ENCODE data around the gene ZBTB20. TPM values are rescaled to one million over a fixed set of nuclear protein-coding genes. Genes with fewer than 3 reads are reported as not detected.
A peak's percentile ranks its signal among the peaks of the same experiment; 100 is the strongest.

The ZBTB20 gene
- total and polyA plus RNA-seq, 2 donors (not counting 1 experiment from before 2014, with no cell fraction given): 4.0 to 22.5 TPM

DNA sequence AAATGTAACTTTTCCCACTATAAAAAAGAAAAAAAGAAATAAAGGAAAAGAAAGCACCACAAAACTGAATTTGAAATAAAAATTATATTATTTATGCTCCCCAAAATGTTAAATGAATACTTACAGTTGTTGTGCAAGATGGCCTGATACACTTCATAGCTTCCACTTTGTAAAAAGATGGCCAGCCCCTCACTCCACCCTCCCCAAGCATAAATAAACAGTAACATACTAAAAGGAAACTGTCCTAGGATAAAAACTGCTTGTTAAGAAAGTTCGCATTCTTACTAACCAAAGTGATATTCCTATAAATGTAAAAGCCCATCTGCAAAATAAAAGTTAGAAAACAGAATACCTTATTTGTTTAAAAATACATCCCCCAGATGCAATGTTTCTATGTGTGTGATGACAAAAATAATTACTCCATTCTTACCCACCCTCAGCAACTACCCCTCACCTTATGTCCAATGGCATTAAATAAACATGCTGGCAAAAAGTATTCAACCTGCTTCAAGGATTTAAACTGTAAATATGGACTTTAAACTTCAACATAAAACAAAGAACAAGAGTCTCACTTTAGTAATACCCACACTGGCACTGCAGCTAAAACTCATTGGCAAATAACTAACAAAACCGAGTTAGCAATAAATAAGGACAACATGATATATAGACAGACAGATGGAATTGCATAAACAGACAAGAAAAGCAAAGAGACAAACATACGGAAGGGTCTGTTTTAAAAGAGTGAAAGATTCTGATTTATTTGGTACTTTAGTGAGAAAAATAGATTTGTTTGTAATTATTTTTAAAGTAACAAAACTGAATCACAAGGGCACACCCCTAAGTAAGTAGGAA, 47.7 kb downstream of the ZBTB20 start:
- H3K4me1 ChIP-seq (ENCODE audit: control insufficient read depth, extremely low read depth, insufficient read depth, low read length): no peaks in the 10 kb centered on the region
- H3K4me2 ChIP-seq (ENCODE audit: extremely low read depth, insufficient read depth, low read length): peak overlapping the region; percentile 97
- peak overlapping the region; percentile 94 for H2AFZ ChIP-seq (ENCODE audit: low read length)
- H3K9ac ChIP-seq (ENCODE audit: insufficient read depth, low read length): no peak overlapping the region
- no peaks in the 10 kb centered on the region for H3K27me3 ChIP-seq (ENCODE audit: control insufficient read depth, insufficient read depth, low read length)
- H4K20me1 ChIP-seq (ENCODE audit: control insufficient read depth, extremely low read depth, insufficient read depth, low read length): no peaks in the 10 kb centered on the region
- H3K36me3 ChIP-seq (ENCODE audit: control insufficient read depth, insufficient read depth, low read length): no peaks in the 10 kb centered on the region
- peak; percentile 7 to 42 for DNase-seq (ENCODE audit: low read depth in 2 of 2)
- no peaks in the 10 kb centered on the region for H3K9me3 ChIP-seq (ENCODE audit: control insufficient read depth, insufficient read depth, low read depth, low read length)
- H3K79me2 ChIP-seq (ENCODE audit: control insufficient read depth, insufficient read depth, low read length): no peaks in the 10 kb centered on the region
- TF ChIP-seq, protein P1, sequence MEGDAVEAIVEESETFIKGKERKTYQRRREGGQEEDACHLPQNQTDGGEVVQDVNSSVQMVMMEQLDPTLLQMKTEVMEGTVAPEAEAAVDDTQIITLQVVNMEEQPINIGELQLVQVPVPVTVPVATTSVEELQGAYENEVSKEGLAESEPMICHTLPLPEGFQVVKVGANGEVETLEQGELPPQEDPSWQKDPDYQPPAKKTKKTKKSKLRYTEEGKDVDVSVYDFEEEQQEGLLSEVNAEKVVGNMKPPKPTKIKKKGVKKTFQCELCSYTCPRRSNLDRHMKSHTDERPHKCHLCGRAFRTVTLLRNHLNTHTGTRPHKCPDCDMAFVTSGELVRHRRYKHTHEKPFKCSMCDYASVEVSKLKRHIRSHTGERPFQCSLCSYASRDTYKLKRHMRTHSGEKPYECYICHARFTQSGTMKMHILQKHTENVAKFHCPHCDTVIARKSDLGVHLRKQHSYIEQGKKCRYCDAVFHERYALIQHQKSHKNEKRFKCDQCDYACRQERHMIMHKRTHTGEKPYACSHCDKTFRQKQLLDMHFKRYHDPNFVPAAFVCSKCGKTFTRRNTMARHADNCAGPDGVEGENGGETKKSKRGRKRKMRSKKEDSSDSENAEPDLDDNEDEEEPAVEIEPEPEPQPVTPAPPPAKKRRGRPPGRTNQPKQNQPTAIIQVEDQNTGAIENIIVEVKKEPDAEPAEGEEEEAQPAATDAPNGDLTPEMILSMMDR (conservative IDR thresholded peaks at IDR 0.05 in 1 of 2, IDR thresholded peaks at IDR 0.05 in 1 of 2; ENCODE audit: low read depth in 1 of 2, low read length in 2 of 2): no peak
- TF ChIP-seq EZH2 (IDR thresholded peaks at IDR 0.05; ENCODE audit: low read length, missing control alignments): no peak
- peak overlapping the region; percentile 51 to 77 (median 52) for H3K4me3 ChIP-seq (replicated peaks in 1 of 4; ENCODE audit: control extremely low read depth in 1 of 4, insufficient read depth in 1 of 4, low read depth in 3 of 4, low read length in 4 of 4)
- H3K27ac ChIP-seq (ENCODE audit: insufficient read depth, low read length): no peak overlapping the region

DNA sequence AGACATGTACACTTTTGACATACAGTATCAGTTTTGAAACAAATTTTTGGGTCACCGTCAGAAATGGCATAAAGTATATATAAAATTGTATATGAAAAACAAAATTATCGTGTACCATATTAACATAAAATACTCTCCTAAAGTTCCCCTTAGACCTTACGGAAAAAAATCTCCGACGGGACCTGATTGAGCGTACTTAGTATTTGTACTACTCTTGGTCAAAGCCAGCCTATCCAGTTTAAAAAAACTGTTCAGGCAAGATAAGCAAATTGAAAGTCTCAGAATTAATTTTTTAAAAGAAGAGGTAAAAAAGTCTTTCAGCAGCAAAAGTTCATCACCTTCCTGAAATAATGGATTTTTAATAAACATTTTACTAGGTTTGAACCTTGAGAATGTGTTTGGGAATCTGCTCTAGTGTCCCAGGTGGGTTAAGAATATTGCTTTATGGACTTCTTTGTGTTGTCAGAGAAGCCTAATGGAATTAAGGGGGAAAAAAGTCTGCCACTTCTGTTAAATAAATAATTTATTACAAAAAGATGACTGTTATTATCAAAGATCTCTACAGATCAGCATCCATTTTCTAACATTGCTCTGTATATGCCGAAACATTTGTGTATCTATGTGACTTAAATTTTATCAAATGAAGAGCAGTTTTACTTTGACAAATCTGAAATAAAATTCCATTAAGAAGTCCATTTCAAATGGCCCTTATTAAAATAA, 48.6 kb downstream of the ZBTB20 start:
- Histone ChIP-seq H3K27ac (ENCODE audit: insufficient read depth, low read length) (no peak overlapping the region), H3K79me2 (ENCODE audit: control insufficient read depth, insufficient read depth, low read length) (no peaks in the 10 kb centered on the region), H2AFZ (ENCODE audit: low read length) (no peak overlapping the region), H3K27me3 (ENCODE audit: control insufficient read depth, insufficient read depth, low read length) (no peaks in the 10 kb centered on the region), H3K4me2 (ENCODE audit: extremely low read depth, insufficient read depth, low read length) (peak overlapping the region; percentile 11), H3K9me3 (ENCODE audit: control insufficient read depth, insufficient read depth, low read depth, low read length) (no peaks in the 10 kb centered on the region), H3K4me3 (replicated peaks in 1 of 4; ENCODE audit: control extremely low read depth in 1 of 4, insufficient read depth in 1 of 4, low read depth in 3 of 4, low read length in 4 of 4) (peak overlapping the region in 3 of 4 experiments; percentile 8 to 77 (median 53)), H3K36me3 (ENCODE audit: control insufficient read depth, insufficient read depth, low read length) (no peaks in the 10 kb centered on the region), H4K20me1 (ENCODE audit: control insufficient read depth, extremely low read depth, insufficient read depth, low read length) (no peaks in the 10 kb centered on the region), H3K9ac (ENCODE audit: insufficient read depth, low read length) (no peak overlapping the region), H3K4me1 (ENCODE audit: control insufficient read depth, extremely low read depth, insufficient read depth, low read length) (no peaks in the 10 kb centered on the region)
- no peak for DNase-seq (ENCODE audit: low read depth in 2 of 2)
- no peak for TF ChIP-seq EZH2 (IDR thresholded peaks at IDR 0.05; ENCODE audit: low read length, missing control alignments)
- TF ChIP-seq, protein P1 (conservative IDR thresholded peaks at IDR 0.05 in 1 of 2, IDR thresholded peaks at IDR 0.05 in 1 of 2; ENCODE audit: low read depth in 1 of 2, low read length in 2 of 2): no peak

DNA sequence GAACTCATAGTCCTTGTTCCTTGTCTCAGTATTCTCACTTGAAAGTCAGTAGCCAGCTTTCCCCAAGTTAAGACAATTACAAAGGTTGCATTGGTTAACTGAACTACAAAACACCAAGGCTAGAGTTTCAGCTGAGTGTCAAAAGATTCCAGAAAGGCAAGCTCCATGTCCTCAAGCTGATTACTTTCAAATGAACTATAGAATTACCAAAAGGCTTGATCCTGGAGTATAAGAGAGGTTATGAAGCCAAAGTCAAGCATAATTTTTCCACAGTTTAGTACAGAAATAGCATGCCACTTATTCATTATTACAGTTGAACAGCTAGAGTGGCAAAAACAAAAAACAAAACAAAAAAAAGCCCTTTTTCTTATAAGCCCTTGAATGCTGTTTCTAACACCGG, 51.9 kb downstream of the ZBTB20 start:
- no peaks in the 10 kb centered on the region for H3K79me2 ChIP-seq (ENCODE audit: control insufficient read depth, insufficient read depth, low read length)
- no peaks in the 10 kb centered on the region for H3K27me3 ChIP-seq (ENCODE audit: control insufficient read depth, insufficient read depth, low read length)
- no peaks in the 10 kb centered on the region for H3K36me3 ChIP-seq (ENCODE audit: control insufficient read depth, insufficient read depth, low read length)
- no peak for TF ChIP-seq EZH2 (IDR thresholded peaks at IDR 0.05; ENCODE audit: low read length, missing control alignments)
- H3K9ac ChIP-seq (ENCODE audit: insufficient read depth, low read length): no peak overlapping the region
- no peaks in the 10 kb centered on the region for H3K4me1 ChIP-seq (ENCODE audit: control insufficient read depth, extremely low read depth, insufficient read depth, low read length)
- no peak overlapping the region for H3K4me3 ChIP-seq (replicated peaks in 1 of 4; ENCODE audit: control extremely low read depth in 1 of 4, insufficient read depth in 1 of 4, low read depth in 3 of 4, low read length in 4 of 4)
- H2AFZ ChIP-seq (ENCODE audit: low read length): no peak overlapping the region
- H3K9me3 ChIP-seq (ENCODE audit: control insufficient read depth, insufficient read depth, low read depth, low read length): no peaks in the 10 kb centered on the region
- no peak overlapping the region for H3K27ac ChIP-seq (ENCODE audit: insufficient read depth, low read length)
- no peaks in the 10 kb centered on the region for H4K20me1 ChIP-seq (ENCODE audit: control insufficient read depth, extremely low read depth, insufficient read depth, low read length)
- DNase-seq (ENCODE audit: low read depth in 2 of 2): no peak
- no peak overlapping the region for H3K4me2 ChIP-seq (ENCODE audit: extremely low read depth, insufficient read depth, low read length)
